Activated T-helper 1 cell treated with anti-CD3 and anti-CD28 coated beads, Interleukin-12 subunit alpha, Interleukin-12 subunit beta, Interleukin-2, Interleukin-4 antibody, amounts not matched to agents 30 ng/mL and 10 ng/mL and 1 ng/mL, durations not matched to agents 14 hours and 24 hours and 36 hours (primary cell): ENCODE data around the gene FAAP24. TPM values are rescaled to one million over a fixed set of nuclear protein-coding genes. Genes with fewer than 3 reads are reported as not detected.
"Not testable (repeated sequence)": the region's sequence is repeated elsewhere in the genome, so short reads cannot be mapped to it uniquely, and the experiment has no call there.

Source experiments
- DNase-seq: peaks from one replicate; pipeline ENCODE4 v3.0.0; 2021; ENCODE audit warnings: low spot score
- H3K27ac Mint-ChIP-seq: one replicate; pipeline ENCODE4 v1.8.0; 2021; ENCODE audit warnings: mild to moderate bottlenecking, mixed read lengths
- H3K27me3 Mint-ChIP-seq: one replicate; pipeline ENCODE4 v1.8.0; 2022; ENCODE audit warnings: mild to moderate bottlenecking, moderate library complexity, mixed read lengths; ENCODE audit not compliant: insufficient read depth
- H3K36me3 Mint-ChIP-seq: one replicate; pipeline ENCODE4 v1.8.0; 2021; ENCODE audit warnings: low read depth, mixed read lengths
- H3K4me1 Mint-ChIP-seq: one replicate; pipeline ENCODE4 v1.8.0; 2021; ENCODE audit warnings: low read depth, mixed read lengths
- H3K4me3 Mint-ChIP-seq: one replicate; pipeline ENCODE4 v1.8.0; 2021; ENCODE audit warnings: mild to moderate bottlenecking, moderate library complexity, mixed read lengths
- H3K9me3 Mint-ChIP-seq: one replicate; pipeline ENCODE4 v1.8.0; 2021; ENCODE audit warnings: mixed read lengths
- intact Hi-C: fragments of 100-400 bp; cut with micrococcal nuclease; formaldehyde crosslinking; loops from one replicate; pipeline ENCODE4 v1.15.1; 2024
- total RNA-seq: library from RNA; stranded (reverse); gene quantifications from 2 replicates; pipeline ENCODE4 v1.2.3, GENCODE V29; 2022

FAAP24 gene
- total RNA-seq, result 10.7 and 11.2 TPM in 2 replicates

GRCh38 chr19:32971715-32972540, at the start of gene FAAP24, which contains the start of gene CEP89:
FAAP24 (plus strand) TSS chr19:32972242; CDS start chr19:32973197, 955 bp downstream.
CEP89 (minus strand) TSS chr19:32971958; CDS start chr19:32971874, 84 bp downstream.
- H3K27ac Mint-ChIP-seq, result peak within 1 kb of the TSS; percentile 86

DNA sequence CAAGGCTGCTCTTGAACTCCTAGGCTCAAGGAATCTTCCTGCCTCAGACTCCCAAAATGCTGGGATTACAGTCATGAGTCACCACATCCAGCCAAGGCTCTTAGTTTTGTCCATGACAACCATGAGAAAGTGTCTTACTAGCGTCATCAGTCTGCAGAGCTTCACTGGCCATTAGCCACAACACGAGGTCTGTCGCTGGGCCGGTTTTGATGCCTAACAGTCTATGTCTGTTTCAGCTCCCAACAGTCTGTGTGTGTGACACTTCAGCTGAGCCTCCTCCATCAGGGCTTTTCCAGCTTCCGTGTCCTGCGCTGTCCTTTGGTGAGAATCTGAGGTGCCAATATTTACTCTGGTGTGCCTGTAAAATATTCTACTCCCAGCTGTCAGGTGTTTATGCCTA, 47.8 kb upstream of the FAAP24 start:
- Mint-ChIP-seq H3K9me3 (peaks cover 10% of the 10 kb centered on the region), H3K27me3 (no peaks in the 10 kb centered on the region), H3K4me1 (peaks cover 5% of the 10 kb centered on the region), H3K27ac (no peak overlapping the region), H3K4me3 (no peak overlapping the region), H3K36me3 (peaks cover 19% of the 10 kb centered on the region)
- no peak for DNase-seq
- intact Hi-C loops, result no loop called here

More at GRCh38 chr19:32971715-32972540, at the start of gene FAAP24, which contains the start of gene CEP89:
- Mint-ChIP-seq H3K4me3 (peak within 1 kb of the TSS; percentile 96), H3K9me3 (no peaks in the 10 kb centered on the region), H3K36me3 (peaks cover 8% of the 10 kb centered on the region), H3K4me1 (peaks cover 15% of the 10 kb centered on the region), H3K27me3 (no peaks in the 10 kb centered on the region)
- intact Hi-C loops, result loop anchor here (1.0 to 10.0 kb wide), 8 partner anchors 90 to 565 kb away; partner anchors contain the start of genes ANKRD27, DPY19L3, GPATCH1 and RGS9BP
- peak; percentile 98 for DNase-seq

GRCh38 chr19:32928806-32929205, 43.2 kb upstream of the FAAP24 start:
- Mint-ChIP-seq H3K27ac (no peak overlapping the region), H3K4me1 (no peaks in the 10 kb centered on the region), H3K27me3 (no peaks in the 10 kb centered on the region), H3K4me3 (no peak overlapping the region), H3K36me3 (peaks cover 24% of the 10 kb centered on the region), H3K9me3 (peaks cover 10% of the 10 kb centered on the region)
- intact Hi-C loops, result no loop called here
- DNase-seq, result no peak

- Mint-ChIP-seq H3K27me3 (no peaks in the 10 kb centered on the region), H3K27ac (no peak overlapping the region), H3K9me3 (peaks cover 10% of the 10 kb centered on the region), H3K4me1 (no peaks in the 10 kb centered on the region), H3K36me3 (peaks cover 24% of the 10 kb centered on the region), H3K4me3 (no peak overlapping the region)
- intact Hi-C loops, result no loop called here
- no peak for DNase-seq
Observed at GRCh38 chr19:32930567-32930966, 41.5 kb upstream of the FAAP24 start.

GRCh38 chr19:32933571-32933970, 38.5 kb upstream of the FAAP24 start:
- Mint-ChIP-seq H3K27me3 (no peaks in the 10 kb centered on the region), H3K4me3 (no peak overlapping the region), H3K4me1 (no peaks in the 10 kb centered on the region), H3K27ac (no peak overlapping the region), H3K9me3 (peaks cover 5% of the 10 kb centered on the region), H3K36me3 (peaks cover 13% of the 10 kb centered on the region)
- intact Hi-C loops, result no loop called here
- DNase-seq, result no peak

- no peaks in the 10 kb centered on the region for H3K9me3 Mint-ChIP-seq
- DNase-seq, result no peak
- H3K4me1 Mint-ChIP-seq, result no peaks in the 10 kb centered on the region
- H3K4me3 Mint-ChIP-seq, result no peak overlapping the region
- intact Hi-C loops, result no loop called here
- H3K27ac Mint-ChIP-seq, result no peak overlapping the region
- H3K36me3 Mint-ChIP-seq, result peaks cover 2% of the 10 kb centered on the region
- H3K27me3 Mint-ChIP-seq, result no peaks in the 10 kb centered on the region
Observed at GRCh38 chr19:32935629-32936028, 36.4 kb upstream of the FAAP24 start.

GRCh38 chr19:32936065-32936464, 36.0 kb upstream of the FAAP24 start:
- no peak overlapping the region for H3K4me3 Mint-ChIP-seq
- no peaks in the 10 kb centered on the region for H3K4me1 Mint-ChIP-seq
- H3K36me3 Mint-ChIP-seq, result peaks cover under 1% of the 10 kb centered on the region
- intact Hi-C loops, result no loop called here
- no peak overlapping the region for H3K27ac Mint-ChIP-seq
- DNase-seq, result no peak
- H3K27me3 Mint-ChIP-seq, result no peaks in the 10 kb centered on the region
- H3K9me3 Mint-ChIP-seq, result no peaks in the 10 kb centered on the region

DNA sequence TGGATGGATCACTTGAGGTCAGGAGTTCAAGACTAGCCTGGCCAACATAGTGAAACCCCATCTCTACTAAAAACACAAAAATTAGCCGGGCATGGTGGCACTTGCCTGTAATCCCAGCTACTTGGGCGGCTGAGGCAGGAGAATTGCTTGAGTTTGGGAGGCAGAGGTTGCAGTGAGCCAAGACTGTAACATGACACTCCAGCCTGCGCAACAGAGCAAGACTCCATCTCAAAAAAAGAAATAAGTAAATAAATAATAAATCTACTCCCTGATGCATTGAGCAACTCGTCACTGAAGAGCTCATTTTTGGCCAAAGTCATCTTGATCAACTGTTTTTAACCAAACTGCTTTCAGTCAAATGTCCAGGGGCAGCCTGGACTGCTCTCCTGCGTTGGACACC, 30.8 kb upstream of the FAAP24 start:
- DNase-seq, H3K4me1 Mint-ChIP-seq, H3K9me3 Mint-ChIP-seq, H3K27me3 Mint-ChIP-seq, H3K4me3 Mint-ChIP-seq, H3K36me3 Mint-ChIP-seq, intact Hi-C loops, H3K27ac Mint-ChIP-seq: not testable (repeated sequence)

DNA sequence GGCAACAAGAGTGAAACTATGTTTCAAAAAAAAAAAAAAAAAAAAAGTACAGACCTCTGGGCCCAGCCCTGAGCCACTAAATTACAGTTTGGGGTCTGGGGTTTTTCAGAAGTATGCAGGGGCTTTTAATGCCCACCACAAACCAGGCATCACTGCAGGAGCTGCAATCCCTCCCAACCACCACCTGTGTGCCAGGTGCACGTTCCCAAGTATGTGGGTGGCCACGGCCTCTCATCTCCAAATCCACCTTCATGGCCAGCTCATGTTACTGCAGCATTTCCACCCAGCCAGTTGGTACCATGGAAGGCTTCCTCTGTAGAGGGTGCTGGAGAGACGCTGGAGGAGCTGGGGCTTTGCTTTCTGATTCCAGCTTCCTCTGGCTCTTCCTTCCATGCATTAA, 26.8 kb upstream of the FAAP24 start:
- no peaks in the 10 kb centered on the region for H3K27me3 Mint-ChIP-seq
- H3K4me1 Mint-ChIP-seq, result no peaks in the 10 kb centered on the region
- intact Hi-C loops, result no loop called here
- H3K4me3 Mint-ChIP-seq, result no peak overlapping the region
- H3K36me3 Mint-ChIP-seq, result peaks cover 20% of the 10 kb centered on the region
- no peak for DNase-seq
- no peaks in the 10 kb centered on the region for H3K9me3 Mint-ChIP-seq
- no peak overlapping the region for H3K27ac Mint-ChIP-seq

DNA sequence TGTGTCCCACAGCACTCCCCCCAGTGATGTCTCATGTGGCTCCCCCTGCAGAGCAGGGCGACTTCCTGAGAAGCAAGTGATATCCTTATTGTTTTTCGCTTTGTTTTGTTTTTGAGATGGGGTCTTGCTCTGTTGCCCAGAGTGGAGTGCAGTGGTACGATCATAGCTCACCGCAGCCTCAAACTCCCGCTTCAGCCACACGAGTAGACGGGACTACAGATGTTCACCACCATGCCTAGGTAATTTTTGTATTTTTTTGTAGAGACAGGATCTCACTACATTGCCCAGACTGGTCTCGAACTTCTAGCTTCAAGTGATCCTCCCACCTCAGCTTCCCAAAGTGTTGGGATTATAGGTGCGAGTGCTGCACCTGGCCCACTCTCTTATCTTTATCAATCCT, 5.3 kb upstream of the FAAP24 start:
- H3K27me3 Mint-ChIP-seq, result no peaks in the 10 kb centered on the region
- DNase-seq, result no peak
- H3K4me3 Mint-ChIP-seq, result no peak overlapping the region
- peaks cover 6% of the 10 kb centered on the region for H3K36me3 Mint-ChIP-seq
- H3K4me1 Mint-ChIP-seq, result peaks cover 6% of the 10 kb centered on the region
- no peaks in the 10 kb centered on the region for H3K9me3 Mint-ChIP-seq
- intact Hi-C loops, result no loop called here
- no peak overlapping the region for H3K27ac Mint-ChIP-seq

DNA sequence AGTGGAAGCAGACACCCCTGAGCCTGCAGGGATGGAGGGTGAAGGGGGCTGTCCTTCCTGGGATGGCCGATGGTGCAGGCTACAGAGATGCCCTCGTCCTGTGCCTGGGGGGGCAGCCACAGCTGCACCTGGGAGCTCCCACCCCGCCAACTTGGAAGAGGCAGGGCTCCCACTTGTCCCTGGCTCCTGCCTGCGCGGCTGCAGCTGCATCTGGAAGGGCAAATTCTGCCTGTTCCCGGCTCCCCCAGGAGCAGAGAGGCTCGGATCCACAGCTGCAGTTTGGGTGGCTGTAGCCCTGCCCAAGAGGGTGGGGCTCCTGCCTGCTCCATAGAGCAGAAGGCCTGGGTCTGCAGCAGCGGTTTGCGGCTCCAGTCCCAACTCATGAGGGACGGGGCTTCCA, 2.5 kb upstream of the FAAP24 start:
- Mint-ChIP-seq H3K4me1 (peaks cover 6% of the 10 kb centered on the region), H3K4me3 (no peak overlapping the region), H3K27me3 (no peaks in the 10 kb centered on the region), H3K27ac (no peak overlapping the region), H3K36me3 (peaks cover under 1% of the 10 kb centered on the region), H3K9me3 (no peaks in the 10 kb centered on the region)
- DNase-seq, result no peak
- intact Hi-C loops, result no loop called here

DNA sequence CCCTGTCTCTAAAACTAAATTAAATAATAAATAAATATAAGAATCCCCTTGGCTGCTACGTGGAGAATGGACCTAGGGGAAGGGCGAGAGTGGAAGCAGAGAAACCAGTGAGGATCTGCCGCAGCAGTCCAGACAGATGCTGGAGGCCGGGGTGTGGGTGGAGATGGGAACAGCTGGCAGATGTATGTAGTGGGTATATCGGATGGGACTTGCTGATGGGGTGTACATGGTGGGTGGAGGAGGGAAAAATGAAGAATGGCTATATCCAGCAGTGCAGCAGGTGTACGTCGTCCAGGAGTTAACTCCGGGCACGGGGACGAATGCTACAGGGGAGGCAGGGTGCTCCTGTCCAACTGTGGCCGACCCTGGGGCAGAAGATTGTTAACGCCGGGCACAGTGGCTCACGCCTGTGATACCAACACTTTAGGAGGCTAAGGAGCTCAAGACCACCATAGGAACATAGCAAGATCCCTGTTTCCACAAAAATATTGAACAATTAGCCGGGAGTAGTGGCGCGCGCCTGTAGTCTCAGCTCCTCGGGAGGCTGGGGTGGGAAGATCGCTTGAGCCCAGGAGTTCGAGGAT, 938 bp upstream of the FAAP24 start:
- Mint-ChIP-seq H3K27me3 (no peaks in the 10 kb centered on the region), H3K4me3 (peak overlapping the region; percentile 96), H3K27ac (peak overlapping the region; percentile 86), H3K4me1 (peaks cover 11% of the 10 kb centered on the region), H3K36me3 (peaks cover 5% of the 10 kb centered on the region), H3K9me3 (no peaks in the 10 kb centered on the region)
- intact Hi-C loops, result loop anchor here (5.0 to 10.0 kb wide), 3 partner anchors 91 to 564 kb away; partner anchors contain the start of genes DPY19L3 and RHPN2
- no peak for DNase-seq

DNA sequence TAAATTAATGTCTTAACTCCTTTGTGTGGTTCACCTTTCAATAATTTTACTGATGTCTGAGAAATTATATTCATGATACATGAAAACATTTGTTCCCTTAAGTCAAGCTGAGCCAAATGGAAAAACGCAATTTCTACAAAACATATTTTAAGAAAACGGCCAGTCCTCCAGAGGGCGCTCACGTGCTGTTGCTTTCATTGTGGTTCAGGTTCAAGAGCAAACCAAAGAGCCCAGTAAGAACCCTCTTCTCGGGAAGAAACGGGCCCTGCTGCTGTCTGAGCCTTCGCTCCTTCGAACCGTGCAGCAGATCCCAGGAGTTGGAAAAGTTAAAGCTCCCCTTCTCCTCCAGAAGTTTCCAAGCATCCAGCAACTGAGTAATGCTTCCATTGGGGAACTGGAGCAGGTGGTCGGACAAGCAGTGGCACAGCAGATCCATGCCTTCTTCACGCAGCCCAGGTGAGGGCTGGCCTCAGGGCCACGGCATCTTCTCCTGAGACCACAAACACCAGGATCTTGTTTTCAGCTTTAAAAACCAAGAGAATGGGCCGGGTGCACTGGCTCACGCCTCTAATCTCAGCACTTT, 4.3 kb downstream of the FAAP24 start:
- DNase-seq, result peak; percentile 48
- Mint-ChIP-seq H3K36me3 (peaks cover 8% of the 10 kb centered on the region), H3K4me3 (no peak overlapping the region), H3K27ac (no peak overlapping the region), H3K27me3 (no peaks in the 10 kb centered on the region), H3K4me1 (peaks cover 9% of the 10 kb centered on the region), H3K9me3 (no peaks in the 10 kb centered on the region)
- intact Hi-C loops, result loop anchor here (10.0 kb wide), 1 partner anchor 182 kb away; no protein-coding TSS in a partner anchor
